Measurements from ENCODE around the gene PLPPR3. TPM values are rescaled to one million over a fixed set of nuclear protein-coding genes. Genes with fewer than 3 reads are reported as not detected.
"Not testable (repeated sequence)": the region's sequence is repeated elsewhere in the genome, so short reads cannot be mapped to it uniquely, and the experiment has no call there.

The PLPPR3 gene
- total RNA-seq, 4 donors from 2014 or later = not detected

DNA sequence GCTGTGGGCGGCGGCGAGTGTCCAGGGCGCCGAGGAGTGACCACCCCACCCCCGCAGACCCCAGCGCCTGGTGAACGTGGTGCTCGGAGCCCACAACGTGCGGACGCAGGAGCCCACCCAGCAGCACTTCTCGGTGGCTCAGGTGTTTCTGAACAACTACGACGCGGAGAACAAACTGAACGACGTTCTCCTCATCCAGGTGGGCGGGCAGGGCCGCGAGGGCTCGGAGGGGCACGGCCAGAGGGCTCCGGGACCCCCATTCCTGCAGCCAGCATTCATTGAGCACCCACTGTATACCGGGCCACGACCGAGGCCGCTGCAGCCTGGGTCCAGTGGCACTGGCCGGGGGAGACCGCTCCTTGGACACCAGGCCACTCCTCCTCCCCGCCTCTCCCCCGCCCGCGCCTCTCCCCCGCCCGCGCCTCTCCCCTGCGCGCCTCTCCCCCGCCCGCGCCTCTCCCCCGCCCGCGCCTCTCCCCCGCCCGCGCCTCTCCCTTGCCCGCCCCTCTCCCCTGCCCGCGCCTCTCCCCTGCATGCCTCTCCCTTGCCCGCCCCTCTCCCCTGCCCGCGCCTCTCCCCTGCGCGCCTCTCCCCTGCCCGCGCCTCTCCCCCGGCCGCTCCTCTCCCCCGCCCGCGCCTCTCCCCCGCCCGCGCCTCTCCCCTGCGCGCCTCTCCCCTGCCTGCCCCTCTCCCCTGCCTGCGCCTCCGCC lies 22.2 kb upstream of the PLPPR3 start:
- TF ChIP-seq, protein P1, sequence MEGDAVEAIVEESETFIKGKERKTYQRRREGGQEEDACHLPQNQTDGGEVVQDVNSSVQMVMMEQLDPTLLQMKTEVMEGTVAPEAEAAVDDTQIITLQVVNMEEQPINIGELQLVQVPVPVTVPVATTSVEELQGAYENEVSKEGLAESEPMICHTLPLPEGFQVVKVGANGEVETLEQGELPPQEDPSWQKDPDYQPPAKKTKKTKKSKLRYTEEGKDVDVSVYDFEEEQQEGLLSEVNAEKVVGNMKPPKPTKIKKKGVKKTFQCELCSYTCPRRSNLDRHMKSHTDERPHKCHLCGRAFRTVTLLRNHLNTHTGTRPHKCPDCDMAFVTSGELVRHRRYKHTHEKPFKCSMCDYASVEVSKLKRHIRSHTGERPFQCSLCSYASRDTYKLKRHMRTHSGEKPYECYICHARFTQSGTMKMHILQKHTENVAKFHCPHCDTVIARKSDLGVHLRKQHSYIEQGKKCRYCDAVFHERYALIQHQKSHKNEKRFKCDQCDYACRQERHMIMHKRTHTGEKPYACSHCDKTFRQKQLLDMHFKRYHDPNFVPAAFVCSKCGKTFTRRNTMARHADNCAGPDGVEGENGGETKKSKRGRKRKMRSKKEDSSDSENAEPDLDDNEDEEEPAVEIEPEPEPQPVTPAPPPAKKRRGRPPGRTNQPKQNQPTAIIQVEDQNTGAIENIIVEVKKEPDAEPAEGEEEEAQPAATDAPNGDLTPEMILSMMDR (IDR thresholded peaks at IDR 0.05) = no peak
- TF ChIP-seq POLR2A (IDR thresholded peaks at IDR 0.05) = no peak
- Histone ChIP-seq H3K27me3 (peaks cover 0 to 97% (median 9%) of the 10 kb centered on the region in 4 donors), H3K4me3 (peak overlapping the region in 2 of 4 donors; percentile 29 to 51), H3K36me3 (no peaks in the 10 kb centered on the region), H3K4me1 (peaks cover 11 to 35% (median 16%) of the 10 kb centered on the region in 3 donors), H3K27ac (no peak overlapping the region), H3K9me3 (no peaks in the 10 kb centered on the region)
- DNase-seq = no peak
- WGBS, 2 donors = 10 to 37% methylated on average over 13 to 21 of the region's 70 CpGs
- intact Hi-C loops (cut with DNase I) = no loop called here

GRCh38 chr19:843180-843835 lies 21.6 kb upstream of the PLPPR3 start:
- Histone ChIP-seq H3K27me3 (peaks cover 0 to 97% (median 9%) of the 10 kb centered on the region in 4 donors), H3K9me3 (no peaks in the 10 kb centered on the region), H3K36me3 (no peaks in the 10 kb centered on the region), H3K4me1 (peaks cover 11 to 35% (median 16%) of the 10 kb centered on the region in 3 donors), H3K4me3 (peak overlapping the region in 2 of 4 donors; percentile 29 to 51), H3K27ac (no peak overlapping the region)
- 16% methylated on average over 3 of the region's 46 CpGs; no CpG with 5 or more reads in 1 of the 2 donors for WGBS, 2 donors
- intact Hi-C loops (cut with DNase I) = no loop called here
- DNase-seq = no peak
- TF ChIP-seq, protein P1 (IDR thresholded peaks at IDR 0.05) = peak in 1 of 6 experiments; percentile 24
- no peak for TF ChIP-seq POLR2A (IDR thresholded peaks at IDR 0.05)

- H3K36me3 ChIP-seq; H3K9me3 ChIP-seq; H3K27ac ChIP-seq; H3K4me3 ChIP-seq; DNase-seq; intact Hi-C loops (cut with DNase I): not testable (repeated sequence)
- peaks cover 0 to 95% (median 8%) of the 10 kb centered on the region in 4 donors for H3K27me3 ChIP-seq
- peaks cover 11 to 30% (median 11%) of the 10 kb centered on the region in 3 donors for H3K4me1 ChIP-seq
- WGBS, 2 donors = 65 to 66% methylated on average over 6 to 7 of the region's 7 CpGs
Measured at GRCh38 chr19:842802-843179, 21.0 kb upstream of the PLPPR3 start.

- DNase-seq = no peak
- Histone ChIP-seq H3K27ac (no peak within 1 kb of the TSS), H3K4me1 (peaks cover 9 to 28% (median 11%) of the 10 kb centered on the region in 3 donors), H3K36me3 (no peaks in the 10 kb centered on the region), H3K4me3 (no peak within 1 kb of the TSS), H3K27me3 (peaks cover 0 to 94% (median 10%) of the 10 kb centered on the region in 4 donors), H3K9me3 (no peaks in the 10 kb centered on the region)
- no peak for TF ChIP-seq POLR2A (IDR thresholded peaks at IDR 0.05)
- TF ChIP-seq, protein P1 (IDR thresholded peaks at IDR 0.05) = no peak
- 45% methylated on average over 6 of the region's 24 CpGs; no CpG with 5 or more reads in 1 of the 2 donors for WGBS, 2 donors
- intact Hi-C loops (cut with DNase I) = no loop called here
Measured at GRCh38 chr19:840519-841206, 18.9 kb upstream of the PLPPR3 start, which contains the start of gene PRTN3. PRTN3 (plus strand) TSS chr19:840999; CDS start chr19:841009, 10 bp downstream.

GRCh38 chr19:835210-835810 lies 13.6 kb upstream of the PLPPR3 start:
- Histone ChIP-seq H3K27ac (no peak overlapping the region), H3K9me3 (no peaks in the 10 kb centered on the region), H3K27me3 (peaks cover 0 to 88% (median 2%) of the 10 kb centered on the region in 4 donors), H3K4me1 (peaks cover 0 to 8% (median 0%) of the 10 kb centered on the region in 3 donors), H3K4me3 (no peak overlapping the region), H3K36me3 (no peaks in the 10 kb centered on the region)
- intact Hi-C loops (cut with DNase I) = no loop called here
- DNase-seq = no peak
- no CpG with 5 or more reads among the region's 36 CpGs for WGBS, 2 donors
- TF ChIP-seq, protein P1 (IDR thresholded peaks at IDR 0.05) = no peak
- TF ChIP-seq POLR2A (IDR thresholded peaks at IDR 0.05) = no peak

Data from esophagus squamous epithelium (tissue), 5 donors.